Uterus (tissue), 2 donors: ENCODE data around the gene SH2D3C.

Experiments
- POLR2A ChIP-seq, 2 donors: fragments of 450-650 bp; IDR thresholded peaks; one replicate each; pipeline ENCODE4 v1.6.1; 2016; ENCODE audit warnings: antibody characterized with exemption in 2 of 2, mild to moderate bottlenecking in 1 of 2, moderate library complexity in 1 of 2
- TF ChIP-seq, protein P1 (sequence below), 4 experiments: fragments of 200-600 bp in 2 of 4; fragments of 450-650 bp in 2 of 4; sonication (generic) in 2 of 4; IDR thresholded peaks; one replicate each; pipeline ENCODE4 v1.5.1; 2016 to 2019; ENCODE audit warnings: antibody characterized with exemption in 4 of 4, mild to moderate bottlenecking in 2 of 4, moderate library complexity in 1 of 4

DNA sequence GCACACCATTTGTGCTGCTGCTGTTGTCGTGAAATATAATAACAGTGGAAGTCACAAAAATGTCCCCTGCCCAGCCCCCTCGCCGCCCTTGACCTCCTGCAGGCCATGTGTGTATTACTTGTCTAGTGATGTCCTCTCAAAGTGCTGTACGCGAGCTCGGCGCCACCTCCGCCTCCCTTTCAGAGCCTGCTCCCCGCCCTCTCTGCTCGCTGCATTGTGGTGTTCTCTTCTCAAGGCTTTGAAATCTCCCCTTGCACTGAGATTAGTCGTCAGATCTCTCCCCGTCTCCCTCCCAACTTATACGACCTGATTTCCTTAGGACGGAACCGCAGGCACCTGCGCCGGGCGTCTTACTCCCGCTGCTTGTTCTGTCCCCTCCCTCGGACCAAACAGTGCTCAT, 86.4 kb downstream of the SH2D3C start:
- TF ChIP-seq, protein P1, sequence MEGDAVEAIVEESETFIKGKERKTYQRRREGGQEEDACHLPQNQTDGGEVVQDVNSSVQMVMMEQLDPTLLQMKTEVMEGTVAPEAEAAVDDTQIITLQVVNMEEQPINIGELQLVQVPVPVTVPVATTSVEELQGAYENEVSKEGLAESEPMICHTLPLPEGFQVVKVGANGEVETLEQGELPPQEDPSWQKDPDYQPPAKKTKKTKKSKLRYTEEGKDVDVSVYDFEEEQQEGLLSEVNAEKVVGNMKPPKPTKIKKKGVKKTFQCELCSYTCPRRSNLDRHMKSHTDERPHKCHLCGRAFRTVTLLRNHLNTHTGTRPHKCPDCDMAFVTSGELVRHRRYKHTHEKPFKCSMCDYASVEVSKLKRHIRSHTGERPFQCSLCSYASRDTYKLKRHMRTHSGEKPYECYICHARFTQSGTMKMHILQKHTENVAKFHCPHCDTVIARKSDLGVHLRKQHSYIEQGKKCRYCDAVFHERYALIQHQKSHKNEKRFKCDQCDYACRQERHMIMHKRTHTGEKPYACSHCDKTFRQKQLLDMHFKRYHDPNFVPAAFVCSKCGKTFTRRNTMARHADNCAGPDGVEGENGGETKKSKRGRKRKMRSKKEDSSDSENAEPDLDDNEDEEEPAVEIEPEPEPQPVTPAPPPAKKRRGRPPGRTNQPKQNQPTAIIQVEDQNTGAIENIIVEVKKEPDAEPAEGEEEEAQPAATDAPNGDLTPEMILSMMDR (IDR thresholded peaks at IDR 0.05), result no peak
- no peak for TF ChIP-seq POLR2A (IDR thresholded peaks at IDR 0.05)
